Esophagus squamous epithelium (tissue), 4 donors: ENCODE measurements around the gene C12orf43.

Experiments used
- POLR2A ChIP-seq, 4 donors: fragments of 450-650 bp; IDR thresholded peaks; one replicate each; pipeline ENCODE4 v1.6.1; 2017; ENCODE audit warnings: antibody characterized with exemption in 4 of 4, mild to moderate bottlenecking in 4 of 4, moderate library complexity in 3 of 4
- TF ChIP-seq, protein P1 (sequence below), 6 experiments: fragments of 450-650 bp in 4 of 6; fragments of 200-600 bp in 2 of 6; sonication (generic) in 2 of 6; IDR thresholded peaks; one replicate each; pipeline ENCODE4 v1.5.1; 2016 to 2019; ENCODE audit warnings: antibody characterized with exemption in 6 of 6, mild to moderate bottlenecking in 4 of 6, moderate library complexity in 4 of 6

- TF ChIP-seq POLR2A (IDR thresholded peaks at IDR 0.05): no peak
- TF ChIP-seq, protein P1, sequence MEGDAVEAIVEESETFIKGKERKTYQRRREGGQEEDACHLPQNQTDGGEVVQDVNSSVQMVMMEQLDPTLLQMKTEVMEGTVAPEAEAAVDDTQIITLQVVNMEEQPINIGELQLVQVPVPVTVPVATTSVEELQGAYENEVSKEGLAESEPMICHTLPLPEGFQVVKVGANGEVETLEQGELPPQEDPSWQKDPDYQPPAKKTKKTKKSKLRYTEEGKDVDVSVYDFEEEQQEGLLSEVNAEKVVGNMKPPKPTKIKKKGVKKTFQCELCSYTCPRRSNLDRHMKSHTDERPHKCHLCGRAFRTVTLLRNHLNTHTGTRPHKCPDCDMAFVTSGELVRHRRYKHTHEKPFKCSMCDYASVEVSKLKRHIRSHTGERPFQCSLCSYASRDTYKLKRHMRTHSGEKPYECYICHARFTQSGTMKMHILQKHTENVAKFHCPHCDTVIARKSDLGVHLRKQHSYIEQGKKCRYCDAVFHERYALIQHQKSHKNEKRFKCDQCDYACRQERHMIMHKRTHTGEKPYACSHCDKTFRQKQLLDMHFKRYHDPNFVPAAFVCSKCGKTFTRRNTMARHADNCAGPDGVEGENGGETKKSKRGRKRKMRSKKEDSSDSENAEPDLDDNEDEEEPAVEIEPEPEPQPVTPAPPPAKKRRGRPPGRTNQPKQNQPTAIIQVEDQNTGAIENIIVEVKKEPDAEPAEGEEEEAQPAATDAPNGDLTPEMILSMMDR (IDR thresholded peaks at IDR 0.05): no peak
Measured at GRCh38 chr12:120991965-120992364, 24.3 kb downstream of the C12orf43 start.
